HG03103 (cell line): ENCODE measurements around the gene FRMD7.
"Not testable (repeated sequence)": the region's sequence is repeated elsewhere in the genome, so short reads cannot be mapped to it uniquely, and the experiment has no call there.

Experiments
- ATAC-seq: cut with Tn5 transposase; IDR thresholded peaks from one replicate; pipeline ENCODE4 v1.9.1; 2021; ENCODE audit warnings: low read depth; ENCODE audit not compliant: unreplicated experiment

Gene FRMD7

GRCh38 chrX:132127743-132128142 is at the start of gene FRMD7:
FRMD7 (minus strand) TSS chrX:132128020; CDS start chrX:132127844, 176 bp downstream.
- ATAC-seq: no peak

- no peak for ATAC-seq
Observed at GRCh38 chrX:132173647-132174046, 45.8 kb upstream of the FRMD7 start.

- ATAC-seq: no peak
Observed at GRCh38 chrX:132171881-132172280, 44.1 kb upstream of the FRMD7 start.

- no peak for ATAC-seq
Observed at GRCh38 chrX:132171478-132171877, 43.7 kb upstream of the FRMD7 start.

GRCh38 chrX:132169554-132169953 is 41.7 kb upstream of the FRMD7 start:
- no peak for ATAC-seq

GRCh38 chrX:132165651-132166050 is 37.8 kb upstream of the FRMD7 start:
- ATAC-seq: no peak

GRCh38 chrX:132165005-132165404 is 37.2 kb upstream of the FRMD7 start:
- no peak for ATAC-seq

- not testable (repeated sequence) for ATAC-seq
Observed at GRCh38 chrX:132163094-132163493, 35.3 kb upstream of the FRMD7 start.

GRCh38 chrX:132153166-132153565 is 25.3 kb upstream of the FRMD7 start:
- ATAC-seq: no peak

GRCh38 chrX:132146456-132146855 is 18.6 kb upstream of the FRMD7 start:
- no peak for ATAC-seq

GRCh38 chrX:132144061-132144460 is 16.2 kb upstream of the FRMD7 start:
- no peak for ATAC-seq

- ATAC-seq: no peak
Observed at GRCh38 chrX:132125906-132126305, 1.9 kb downstream of the FRMD7 start.

- no peak for ATAC-seq
Observed at GRCh38 chrX:132120913-132121312, 6.9 kb downstream of the FRMD7 start.

- no peak for ATAC-seq
Observed at GRCh38 chrX:132119821-132120515, 7.9 kb downstream of the FRMD7 start.

- no peak for ATAC-seq
Observed at GRCh38 chrX:132119283-132119682, 8.5 kb downstream of the FRMD7 start.

GRCh38 chrX:132118358-132118757 is 9.5 kb downstream of the FRMD7 start:
- no peak for ATAC-seq

- ATAC-seq: no peak
Observed at GRCh38 chrX:132115792-132116191, 12.0 kb downstream of the FRMD7 start.

- no peak for ATAC-seq
Observed at GRCh38 chrX:132114607-132115006, 13.2 kb downstream of the FRMD7 start.

- ATAC-seq: no peak
Observed at GRCh38 chrX:132107291-132107690, 20.5 kb downstream of the FRMD7 start.

- ATAC-seq: no peak
Observed at GRCh38 chrX:132101799-132102198, 26.0 kb downstream of the FRMD7 start.

- no peak for ATAC-seq
Observed at GRCh38 chrX:132101206-132101605, 26.6 kb downstream of the FRMD7 start.

GRCh38 chrX:132098704-132099103 is 29.1 kb downstream of the FRMD7 start:
- not testable (repeated sequence) for ATAC-seq

- no peak for ATAC-seq
Observed at GRCh38 chrX:132094164-132094563, 33.7 kb downstream of the FRMD7 start.
